ENCODE results near the gene POGZ. TPM values are rescaled to one million over a fixed set of nuclear protein-coding genes. Genes with fewer than 3 reads are reported as not detected.

Gene POGZ
- total and polyA plus RNA-seq, 2 of the 13 experiments (the other 11 are each of a cell fraction or from before 2014, with no cell fraction given), result 15.3 to 45.6 TPM

DNA sequence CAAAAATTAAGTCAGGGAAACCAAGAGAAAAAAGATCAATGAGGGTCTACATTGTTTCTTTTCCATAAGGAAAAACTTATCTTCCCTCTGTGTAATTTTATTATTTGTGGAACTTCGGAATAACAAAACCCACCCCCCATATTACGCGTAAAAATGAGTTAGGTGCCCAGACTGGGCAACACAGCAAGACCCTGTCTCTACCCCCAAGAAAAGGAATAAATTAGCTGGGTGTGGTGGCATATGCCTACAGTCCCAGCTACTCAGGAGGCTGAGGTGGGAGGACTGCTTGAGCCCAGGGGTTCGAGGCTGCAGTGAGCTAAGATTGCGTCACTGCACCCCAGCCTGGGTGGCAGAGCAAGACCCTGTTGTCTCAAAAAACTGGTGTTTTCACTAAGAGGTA is 39.5 kb downstream of the POGZ start:
- Histone ChIP-seq H2AFZ (ENCODE audit: low read length) (no peak overlapping the region), H3K4me2 (ENCODE audit: low read depth, low read length) (no peak overlapping the region), H4K20me1 (ENCODE audit: insufficient read depth, low read length) (no peaks in the 10 kb centered on the region), H3K36me3 (replicated peaks in 1 of 2; ENCODE audit: control insufficient read depth in 1 of 2, insufficient read depth in 2 of 2, low read length in 2 of 2) (peaks cover 12 to 47% of the 10 kb centered on the region in 2 experiments), H3K4me3 (replicated peaks in 1 of 3; ENCODE audit: insufficient read depth in 1 of 3, low read depth in 2 of 3, low read length in 3 of 3) (no peak overlapping the region), H3K4me1 (ENCODE audit: insufficient read depth, low read length) (no peaks in the 10 kb centered on the region), H3K9me3 (ENCODE audit: low read length) (no peaks in the 10 kb centered on the region), H3K27me3 (ENCODE audit: control insufficient read depth in 1 of 2, insufficient read depth in 2 of 2, low read length in 2 of 2) (no peaks in the 10 kb centered on the region), H3K27ac (ENCODE audit: extremely low read length, insufficient read depth, low read length) (no peak overlapping the region), H3K9ac (ENCODE audit: insufficient read depth, low read depth, low read length) (no peak overlapping the region), H3K79me2 (ENCODE audit: insufficient read depth, low read length) (no peaks in the 10 kb centered on the region)
- peak; percentile 58; the same call in 1 of the 2 replicates for TF ChIP-seq ZNF121 (CRISPR knock-in tag; IDR thresholded peaks at IDR 0.05)
- no peak for TF ChIP-seq ZNF160 (CRISPR knock-in tag; IDR thresholded peaks at IDR 0.05)
- TF ChIP-seq, protein P1, sequence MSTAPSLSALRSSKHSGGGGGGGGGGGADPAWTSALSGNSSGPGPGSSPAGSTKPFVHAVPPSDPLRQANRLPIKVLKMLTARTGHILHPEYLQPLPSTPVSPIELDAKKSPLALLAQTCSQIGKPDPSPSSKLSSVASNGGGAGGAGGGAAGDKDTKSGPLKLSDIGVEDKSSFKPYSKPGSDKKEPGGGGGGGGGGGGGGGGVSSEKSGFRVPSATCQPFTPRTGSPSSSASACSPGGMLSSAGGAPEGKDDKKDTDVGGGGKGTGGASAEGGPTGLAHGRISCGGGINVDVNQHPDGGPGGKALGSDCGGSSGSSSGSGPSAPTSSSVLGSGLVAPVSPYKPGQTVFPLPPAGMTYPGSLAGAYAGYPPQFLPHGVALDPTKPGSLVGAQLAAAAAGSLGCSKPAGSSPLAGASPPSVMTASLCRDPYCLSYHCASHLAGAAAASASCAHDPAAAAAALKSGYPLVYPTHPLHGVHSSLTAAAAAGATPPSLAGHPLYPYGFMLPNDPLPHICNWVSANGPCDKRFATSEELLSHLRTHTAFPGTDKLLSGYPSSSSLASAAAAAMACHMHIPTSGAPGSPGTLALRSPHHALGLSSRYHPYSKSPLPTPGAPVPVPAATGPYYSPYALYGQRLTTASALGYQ (CRISPR knock-in tag; IDR thresholded peaks at IDR 0.05), result no peak
- ChIA-PET POLR2A (no interaction called here), CTCF (ENCODE audit: low intra/inter-chr PET ratio, low total read pairs) (no interaction called here)
- in situ Hi-C loops (cut with HindIII; ENCODE audit: extremely low pct_ligation_motif_present, low pct_unique_long_range_greater_than_20kb), result no loop called here
- 99% methylated on average over 3 of the region's 5 CpGs for WGBS (ENCODE audit: low lambda C conversion rate)
- intact Hi-C loops (cut with micrococcal nuclease; ENCODE audit: unreplicated experiment), result no loop called here
- DNase-seq (ENCODE audit: low spot score) (no peak), ATAC-seq (no peak), FAIRE-seq (no peak)
- no TSS peak for BruUV-seq (replicated peaks)

DNA sequence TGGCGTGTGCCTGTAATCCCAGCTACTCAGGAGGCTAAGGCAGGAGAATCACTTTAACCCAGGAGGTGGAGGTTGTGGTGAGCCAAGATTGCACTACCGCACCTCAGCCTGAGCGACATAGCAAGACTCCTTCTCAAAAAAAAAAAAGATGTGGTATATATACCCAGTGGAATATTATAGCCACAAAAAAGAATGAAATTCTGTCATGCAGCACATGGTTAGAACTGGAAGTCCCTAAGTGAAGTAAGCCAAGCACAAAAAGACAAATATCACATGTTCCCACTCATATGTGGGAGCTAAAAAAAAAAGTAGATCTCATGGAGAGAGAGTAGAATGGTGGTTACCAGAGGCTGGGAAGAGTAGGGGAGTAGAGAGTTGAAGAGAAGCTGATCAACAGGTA is 41.2 kb downstream of the POGZ start:
- BruUV-seq (replicated peaks), result no TSS peak
- no peak overlapping the region for H2AFZ ChIP-seq (ENCODE audit: low read length)
- no peaks in the 10 kb centered on the region for H3K9me3 ChIP-seq (ENCODE audit: low read length)
- TF ChIP-seq TP53 (CRISPR knock-in tag; conservative IDR thresholded peaks at IDR 0.05) (no peak), ZNF619 (CRISPR knock-in tag; IDR thresholded peaks at IDR 0.05) (no peak), RFXANK (CRISPR knock-in tag; IDR thresholded peaks at IDR 0.05) (no peak), TAF15 (IDR thresholded peaks at IDR 0.05; ENCODE audit: low read depth, low read length, poor library complexity, severe bottlenecking) (no peak), ZNF543 (CRISPR knock-in tag; IDR thresholded peaks at IDR 0.05) (no peak), SIX1 (CRISPR knock-in tag; IDR thresholded peaks at IDR 0.05; ENCODE audit: borderline replicate concordance) (no peak), ZNF484 (CRISPR knock-in tag; IDR thresholded peaks at IDR 0.05; ENCODE audit: borderline replicate concordance, low read depth) (no peak), CHCHD3 (CRISPR knock-in tag; IDR thresholded peaks at IDR 0.05) (no peak), ZNF557 (CRISPR knock-in tag; IDR thresholded peaks at IDR 0.05) (no peak)
- ChIA-PET CTCF (ENCODE audit: low intra/inter-chr PET ratio, low total read pairs) (no interaction called here), POLR2A (no interaction called here)
- intact Hi-C loops (cut with micrococcal nuclease; ENCODE audit: unreplicated experiment) (no loop called here), in situ Hi-C loops (cut with HindIII; ENCODE audit: extremely low pct_ligation_motif_present, low pct_unique_long_range_greater_than_20kb) (no loop called here)
- no peaks in the 10 kb centered on the region for H3K79me2 ChIP-seq (ENCODE audit: insufficient read depth, low read length)
- no peaks in the 10 kb centered on the region for H3K27me3 ChIP-seq (ENCODE audit: control insufficient read depth in 1 of 2, insufficient read depth in 2 of 2, low read length in 2 of 2)
- no peak overlapping the region for H3K4me3 ChIP-seq (replicated peaks in 1 of 3; ENCODE audit: insufficient read depth in 1 of 3, low read depth in 2 of 3, low read length in 3 of 3)
- no peaks in the 10 kb centered on the region for H3K4me1 ChIP-seq (ENCODE audit: insufficient read depth, low read length)
- H3K4me2 ChIP-seq (ENCODE audit: low read depth, low read length), result no peak overlapping the region
- H3K36me3 ChIP-seq (replicated peaks in 1 of 2; ENCODE audit: control insufficient read depth in 1 of 2, insufficient read depth in 2 of 2, low read length in 2 of 2), result peaks cover 6 to 41% of the 10 kb centered on the region in 2 experiments
- no peak overlapping the region for H3K27ac ChIP-seq (ENCODE audit: extremely low read length, insufficient read depth, low read length)
- no peak overlapping the region for H3K9ac ChIP-seq (ENCODE audit: insufficient read depth, low read depth, low read length)
- DNase-seq (ENCODE audit: low spot score) (no peak), ATAC-seq (no peak), FAIRE-seq (no peak)
- 96% methylated on average over 3 of the region's 3 CpGs for WGBS (ENCODE audit: low lambda C conversion rate)
- no peaks in the 10 kb centered on the region for H4K20me1 ChIP-seq (ENCODE audit: insufficient read depth, low read length)

All from HepG2 (cell line).